SKM-1 treated with dmso at 0.1 percent for 144 hours (cell line): ENCODE measurements around the gene TTC24.

Experiments used
- DNase-seq: peaks from one replicate; lab custom pipeline; 2025; ENCODE audit not compliant: unreplicated experiment; lab: John Stamatoyannopoulos, UW

TTC24 gene

DNA sequence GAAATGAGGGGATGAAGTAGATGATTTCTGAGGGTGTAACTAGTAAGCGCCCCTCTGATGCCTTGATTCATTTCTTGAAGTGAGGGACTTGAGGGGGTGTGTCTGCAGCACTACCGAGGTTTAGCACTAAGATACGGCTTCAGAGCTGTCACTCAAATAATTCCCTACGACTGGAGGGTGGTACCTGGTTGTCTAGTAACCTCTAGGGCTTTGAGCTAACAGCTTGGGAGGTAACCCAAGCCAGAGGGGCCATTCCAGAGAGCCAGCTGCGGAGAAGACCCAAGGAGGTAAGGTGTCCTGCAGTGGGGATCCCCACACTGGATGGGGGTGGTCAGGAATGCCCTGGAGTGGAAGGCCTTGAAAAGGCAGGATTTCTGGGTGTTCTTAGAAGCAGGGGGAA lies at the start of gene TTC24:
Gene TTC24 (plus strand): TSS at position 252 of the 400 bp plus-strand sequence. CDS start 1,642 bp downstream, outside the sequence.
- no peak for DNase-seq

DNA sequence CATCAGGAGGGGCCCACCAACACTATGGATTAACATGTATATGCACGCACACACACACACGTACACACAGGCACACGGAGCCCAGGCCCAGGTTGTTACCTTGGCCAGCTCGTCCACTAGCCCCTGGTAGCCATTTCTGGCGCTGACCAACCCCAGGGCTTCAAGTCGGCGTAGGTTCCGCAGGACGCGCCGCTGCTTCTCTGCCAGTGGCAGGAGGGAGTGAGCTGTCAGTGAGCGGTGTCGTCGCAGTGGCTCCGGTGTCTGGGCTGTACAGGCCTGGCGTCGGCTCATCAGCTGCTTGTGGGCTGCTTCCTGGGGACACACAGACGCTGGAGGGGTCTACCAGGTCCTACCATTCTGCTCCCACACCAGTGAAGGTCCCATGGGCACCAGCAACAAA lies 49.5 kb upstream of the TTC24 start:
- DNase-seq = no peak

DNA sequence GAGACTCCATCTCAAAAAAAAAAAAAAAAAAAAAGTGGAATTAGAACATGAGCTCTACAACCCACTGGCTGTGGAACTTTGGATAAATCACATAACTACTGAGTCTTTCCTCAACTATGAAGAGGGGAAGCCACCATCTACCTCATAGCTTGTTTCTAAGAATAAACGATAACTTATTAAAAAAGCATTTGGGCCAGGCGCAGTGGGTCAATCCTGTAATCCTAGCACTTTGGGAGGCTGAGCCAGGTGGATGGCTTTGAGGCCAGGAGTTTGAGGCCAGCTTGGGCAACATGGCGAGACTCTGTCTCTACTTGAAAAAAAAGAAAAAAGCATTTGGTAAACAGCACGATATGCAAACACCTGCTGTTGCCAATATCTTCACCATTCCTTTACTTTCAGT lies 47.1 kb upstream of the TTC24 start:
- DNase-seq = no peak

DNA sequence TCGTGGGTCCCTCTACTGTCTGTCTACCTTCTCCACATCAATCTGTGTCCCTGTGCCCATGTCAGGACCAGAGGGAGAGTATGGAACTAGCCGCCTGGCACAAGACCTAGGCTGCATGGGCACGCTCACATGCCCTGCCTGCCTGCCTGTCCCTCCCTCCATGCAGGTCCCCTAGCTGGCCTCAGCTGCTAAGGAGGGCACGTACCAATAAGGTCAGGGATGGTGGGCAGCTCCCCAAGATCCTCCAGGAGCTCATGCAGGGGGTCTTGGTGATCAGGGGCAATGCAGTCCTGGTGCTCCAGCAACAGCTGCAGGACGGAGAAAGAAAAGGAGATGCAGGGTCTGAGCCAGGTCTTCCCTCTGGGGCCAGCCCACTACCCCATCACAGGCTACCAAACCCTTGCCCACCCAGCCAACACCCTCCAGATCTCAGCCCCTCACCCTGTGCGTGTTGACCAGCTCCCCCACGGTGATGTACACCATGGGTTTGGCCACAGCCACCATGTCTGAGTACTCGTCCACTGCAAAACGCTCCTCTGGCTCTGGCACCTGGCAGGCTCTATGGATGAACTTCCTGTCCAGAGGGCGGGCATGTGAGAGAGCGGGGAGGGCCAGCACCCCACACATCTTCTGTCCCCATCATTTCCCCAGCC lies 45.8 kb upstream of the TTC24 start:
- DNase-seq = no peak

DNA sequence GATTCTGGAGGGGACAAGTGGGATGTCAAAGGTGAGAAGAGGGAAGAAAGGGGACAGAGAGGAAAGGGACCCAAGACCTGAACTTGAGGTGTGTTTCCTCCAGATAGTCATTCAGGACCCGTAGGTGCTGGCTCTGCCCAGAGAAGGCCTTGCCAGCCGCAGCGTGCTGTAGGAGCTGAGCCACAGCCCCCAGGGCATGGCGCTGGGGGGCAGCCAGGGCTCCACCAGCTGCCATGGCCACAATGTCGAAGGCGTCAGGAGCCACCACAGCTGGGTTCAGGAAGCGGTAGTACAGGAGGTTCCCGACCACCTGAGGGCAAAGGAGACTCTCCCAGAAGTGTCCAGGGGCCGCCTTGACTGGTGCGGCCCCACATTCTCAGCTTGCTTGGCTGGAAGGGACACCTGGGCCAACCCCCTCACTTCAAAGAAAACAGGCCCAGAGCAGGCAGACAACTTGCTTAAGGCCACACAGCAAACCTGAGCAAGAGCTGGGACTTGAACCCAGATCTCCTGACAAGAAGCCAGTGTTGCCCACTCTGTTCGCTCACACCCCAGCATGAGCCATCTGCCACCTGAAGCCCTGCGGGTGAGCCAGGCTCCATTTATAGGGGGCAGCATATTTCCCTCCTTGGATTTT lies 45.0 kb upstream of the TTC24 start:
- no peak for DNase-seq

DNA sequence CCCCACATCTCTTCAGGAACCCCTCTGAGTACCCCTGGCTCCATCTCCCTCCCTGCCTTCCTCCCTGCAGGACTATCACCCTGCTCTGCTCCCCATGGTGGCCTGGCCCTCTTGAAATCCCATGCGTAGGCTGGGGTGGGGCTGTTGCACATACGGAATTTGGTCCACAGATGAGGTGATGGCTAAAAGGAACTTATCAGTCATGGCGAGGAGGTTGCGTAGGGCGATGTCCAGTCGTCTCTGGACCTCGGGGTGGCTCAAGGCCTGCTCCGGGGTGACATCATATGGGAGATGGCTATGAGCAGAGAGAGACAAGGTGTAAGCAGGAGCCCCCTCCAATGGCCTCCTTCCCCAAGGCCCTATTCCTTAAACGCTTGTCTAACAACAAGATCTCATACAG lies 42.5 kb upstream of the TTC24 start:
- DNase-seq = no peak

DNA sequence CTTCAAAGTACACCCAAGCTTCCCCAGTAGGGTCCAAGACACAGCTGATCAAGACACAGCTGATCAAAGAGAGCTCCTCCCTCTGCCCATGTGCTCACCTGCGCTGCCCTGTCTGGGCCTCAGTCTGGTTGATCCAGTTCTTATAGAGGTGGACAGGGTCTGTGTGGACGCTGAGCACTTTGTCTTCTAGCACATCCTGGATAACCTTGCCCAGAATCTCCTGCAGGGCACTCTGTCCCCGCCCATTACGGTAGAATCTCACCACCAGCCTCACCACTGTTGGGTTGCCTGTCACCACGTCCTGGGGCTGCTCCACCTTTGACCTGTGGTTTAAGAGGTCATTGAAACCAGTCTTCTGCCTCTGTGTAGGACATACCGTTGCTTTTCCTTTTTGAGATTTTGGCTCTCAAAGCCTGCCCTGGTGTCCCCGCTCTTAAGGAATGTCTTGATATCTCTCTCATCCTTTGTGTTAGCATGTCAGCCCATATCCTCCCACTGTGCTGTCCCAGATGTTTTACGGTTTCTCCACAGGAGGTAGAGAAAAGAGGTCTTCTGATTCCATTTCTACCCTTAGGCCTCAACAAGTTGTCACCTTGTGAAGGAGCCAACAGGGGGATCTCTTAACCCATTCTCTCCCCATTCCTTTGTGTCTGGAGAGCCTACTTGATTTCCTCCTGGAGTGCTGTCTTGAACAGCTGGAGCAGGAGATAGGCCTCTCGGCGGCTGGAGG lies 40.6 kb upstream of the TTC24 start:
- DNase-seq = no peak

DNA sequence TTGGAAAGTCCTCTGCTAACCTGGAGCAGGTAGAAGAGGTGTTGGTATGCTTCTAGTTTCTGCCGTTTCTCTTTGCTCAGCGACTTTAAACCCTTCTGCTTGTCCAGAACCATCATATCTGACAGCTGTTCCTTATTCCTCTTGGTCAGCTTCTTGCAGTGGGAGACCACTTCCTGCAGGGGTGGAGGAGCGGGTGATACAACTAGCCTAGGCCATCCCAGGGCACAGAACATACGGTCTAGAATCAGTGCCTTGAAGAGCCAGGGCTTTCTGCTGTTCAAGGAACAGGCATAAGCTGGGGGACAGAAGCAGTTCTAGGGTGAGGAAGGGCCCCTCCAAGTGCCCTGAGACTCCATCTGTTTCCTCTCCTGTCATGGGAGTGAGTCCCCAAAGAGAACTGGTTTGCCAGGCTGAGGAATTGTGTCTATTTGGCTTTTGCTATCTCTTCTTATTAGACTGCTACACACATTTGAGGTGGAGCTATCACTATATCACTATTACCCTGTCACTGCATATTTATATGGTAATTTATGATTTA lies 39.6 kb upstream of the TTC24 start:
- DNase-seq = no peak

DNA sequence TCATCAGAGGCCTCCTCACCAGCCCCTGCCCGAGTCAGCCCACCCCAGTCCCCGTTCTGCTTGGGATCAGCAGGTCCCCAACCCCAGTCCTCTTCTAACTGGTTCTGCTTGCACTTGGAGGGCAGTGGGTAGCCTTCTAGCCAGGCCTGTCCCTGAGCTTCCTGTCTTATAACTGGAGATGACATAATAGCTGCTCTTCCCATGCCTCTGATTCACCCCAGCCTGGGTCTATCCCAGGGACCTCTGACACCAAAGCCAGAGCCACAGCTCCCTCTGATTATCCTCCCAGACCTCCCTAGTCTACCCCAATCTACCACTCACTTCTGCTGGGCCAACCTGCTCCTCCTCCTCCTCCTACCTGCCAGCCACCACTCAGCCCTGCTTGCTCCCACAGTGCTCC lies 38.6 kb upstream of the TTC24 start:
- no peak for DNase-seq

DNA sequence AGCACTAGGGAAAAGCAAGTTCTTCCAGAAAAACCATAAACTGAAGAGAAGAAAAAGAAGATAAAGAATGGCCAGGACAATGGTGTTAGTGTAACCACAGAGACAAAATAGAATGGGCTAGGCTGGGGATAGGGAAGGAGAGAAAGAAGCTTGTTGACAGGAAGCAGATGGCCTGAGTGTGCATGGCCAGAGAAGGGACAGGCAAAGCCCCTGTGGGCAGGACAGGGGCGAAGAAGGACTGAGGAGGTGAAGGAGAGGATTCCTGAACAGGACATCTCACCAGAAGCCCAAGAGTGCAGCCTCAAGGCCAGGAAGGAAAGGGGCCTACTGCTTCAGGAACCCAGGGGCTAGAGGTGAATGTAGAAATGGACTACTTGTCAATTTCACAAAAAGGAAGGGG lies 36.5 kb upstream of the TTC24 start:
- DNase-seq = no peak

DNA sequence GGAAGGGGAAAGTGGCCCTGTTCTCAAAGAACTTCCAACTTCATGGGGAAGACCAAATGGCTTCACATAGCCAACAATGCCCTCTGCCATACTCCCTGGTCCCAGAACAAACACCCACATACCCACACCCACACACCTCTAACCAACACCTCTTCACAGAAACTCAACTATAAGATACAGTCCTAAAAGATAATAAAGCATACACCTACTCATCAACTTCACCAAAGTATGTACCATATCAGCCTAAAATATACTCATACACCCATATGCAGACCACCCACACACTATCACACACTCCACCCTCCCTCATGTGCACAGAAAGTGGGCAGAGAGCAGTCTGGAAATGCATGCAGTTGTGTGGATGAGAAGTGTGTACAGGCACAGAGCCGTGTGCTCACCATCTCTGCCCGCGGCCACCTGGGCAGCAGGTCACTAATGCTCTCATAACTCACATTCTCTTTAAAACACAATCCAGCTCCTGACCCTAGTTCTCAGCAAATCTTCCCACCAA lies 34.9 kb upstream of the TTC24 start:
- DNase-seq = no peak

DNA sequence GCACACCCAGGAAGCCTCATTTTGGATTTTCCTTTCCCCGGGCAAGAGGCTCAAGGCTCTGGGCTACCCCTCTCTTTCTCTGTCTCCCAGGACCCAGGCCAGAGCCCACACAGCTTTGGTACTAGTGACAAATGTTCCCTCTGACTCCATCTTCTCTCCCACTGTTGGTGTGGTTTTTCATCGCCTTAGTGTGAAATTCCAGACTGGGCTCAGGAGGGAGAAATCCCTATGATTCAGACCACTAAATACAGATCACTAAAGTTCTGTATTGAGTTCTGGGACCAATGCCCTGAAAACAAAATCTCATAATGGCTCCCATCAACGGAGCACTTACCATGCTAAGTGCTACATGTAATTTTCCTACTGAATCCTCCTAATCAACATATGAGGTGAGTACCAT lies 33.3 kb upstream of the TTC24 start:
- DNase-seq = no peak

DNA sequence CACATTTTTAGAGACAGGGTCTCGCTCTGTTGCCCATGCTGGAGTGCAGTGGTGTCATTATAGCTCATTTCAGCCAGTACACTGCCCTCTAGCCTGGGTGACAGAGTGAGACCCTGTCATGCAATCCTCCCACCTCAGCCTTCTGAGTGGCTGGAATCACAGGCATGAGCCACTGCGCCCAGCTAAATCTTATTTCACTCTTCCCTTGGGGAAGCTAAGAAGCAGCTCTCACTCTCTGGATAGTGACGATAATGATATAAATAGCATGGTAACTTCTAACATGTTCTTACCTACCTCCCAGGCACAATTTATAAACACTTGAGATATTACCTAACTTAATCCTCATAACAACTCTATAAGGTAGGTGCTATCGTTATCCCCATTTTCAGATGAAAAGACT lies 32.1 kb upstream of the TTC24 start:
- DNase-seq = no peak

DNA sequence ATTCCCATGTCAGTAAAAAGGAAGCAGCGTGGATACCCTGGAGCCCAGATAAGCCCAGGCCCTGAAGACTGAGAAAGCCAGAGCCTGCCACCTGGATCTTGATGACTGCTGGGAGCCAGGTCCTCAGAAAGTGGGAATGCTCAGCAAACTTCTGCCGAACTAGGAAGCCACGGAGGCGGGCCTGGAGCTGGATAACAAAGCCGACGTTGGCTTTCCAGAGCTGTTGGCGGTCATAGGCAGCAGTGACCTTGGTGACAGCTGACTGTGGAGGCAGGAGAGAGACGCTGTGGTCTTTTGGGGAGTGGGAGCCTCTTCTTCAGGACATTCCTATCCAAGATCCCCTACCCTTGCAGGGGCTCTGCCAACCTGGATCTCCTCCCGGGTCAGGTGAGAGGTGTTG lies 31.5 kb upstream of the TTC24 start:
- DNase-seq = no peak

DNA sequence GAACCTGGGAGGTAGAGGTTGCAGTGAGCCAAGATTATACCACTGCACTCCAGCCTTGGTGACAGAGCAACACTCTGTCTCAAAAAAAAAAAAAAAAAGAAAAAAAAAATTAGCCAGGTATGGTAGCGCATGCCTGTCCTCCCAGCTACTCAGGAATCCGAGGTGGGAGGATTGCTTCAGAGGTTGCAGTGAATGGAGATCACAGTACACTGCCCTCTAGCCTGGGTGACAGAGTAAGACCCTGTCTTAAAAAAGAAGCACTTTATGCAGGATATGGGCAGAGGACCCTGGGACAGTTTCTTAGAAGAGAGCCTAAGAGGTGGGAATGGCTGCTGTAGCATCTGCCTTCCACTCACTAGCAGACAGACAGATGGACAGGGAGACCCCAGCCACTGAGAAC lies 30.1 kb upstream of the TTC24 start:
- no peak for DNase-seq

DNA sequence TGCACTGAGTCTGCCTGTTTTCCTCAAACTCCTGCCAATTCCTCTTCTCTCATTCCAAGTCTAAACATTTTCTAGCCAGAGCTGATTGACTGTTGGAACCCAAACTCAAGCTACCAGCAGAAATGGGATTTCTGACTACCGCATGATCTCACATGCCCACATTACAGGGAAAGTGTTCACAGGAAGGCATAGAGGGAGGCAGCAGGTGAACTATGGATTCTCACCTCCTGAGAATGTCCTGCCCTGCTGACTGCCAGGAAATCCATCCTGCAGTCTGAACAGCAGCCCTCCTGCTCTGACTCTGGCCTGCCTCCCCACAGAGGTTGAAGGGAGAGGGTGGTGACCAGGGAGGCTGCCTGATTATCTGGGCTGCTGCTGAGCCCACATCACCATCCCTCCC lies 29.7 kb upstream of the TTC24 start:
- DNase-seq = no peak

DNA sequence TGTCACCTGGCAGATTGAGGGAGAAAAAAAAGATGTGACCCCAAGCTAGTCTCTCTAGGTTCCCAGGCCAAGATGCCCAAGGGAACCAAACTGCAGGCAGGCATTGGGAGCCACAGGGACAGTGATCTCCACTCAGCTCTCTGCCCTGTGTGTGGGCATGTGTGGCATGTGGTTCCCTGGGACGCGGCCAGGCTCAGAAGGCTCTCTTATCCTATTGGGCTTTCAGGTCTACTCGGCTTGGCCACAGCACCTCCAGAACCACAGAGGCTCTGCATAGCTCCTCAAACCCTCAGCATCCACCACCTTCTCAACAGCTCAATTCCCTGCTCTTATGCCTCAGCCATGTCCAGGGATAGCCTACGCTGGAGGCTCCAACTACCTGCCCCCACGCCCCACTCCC lies 29.2 kb upstream of the TTC24 start:
- DNase-seq = no peak

DNA sequence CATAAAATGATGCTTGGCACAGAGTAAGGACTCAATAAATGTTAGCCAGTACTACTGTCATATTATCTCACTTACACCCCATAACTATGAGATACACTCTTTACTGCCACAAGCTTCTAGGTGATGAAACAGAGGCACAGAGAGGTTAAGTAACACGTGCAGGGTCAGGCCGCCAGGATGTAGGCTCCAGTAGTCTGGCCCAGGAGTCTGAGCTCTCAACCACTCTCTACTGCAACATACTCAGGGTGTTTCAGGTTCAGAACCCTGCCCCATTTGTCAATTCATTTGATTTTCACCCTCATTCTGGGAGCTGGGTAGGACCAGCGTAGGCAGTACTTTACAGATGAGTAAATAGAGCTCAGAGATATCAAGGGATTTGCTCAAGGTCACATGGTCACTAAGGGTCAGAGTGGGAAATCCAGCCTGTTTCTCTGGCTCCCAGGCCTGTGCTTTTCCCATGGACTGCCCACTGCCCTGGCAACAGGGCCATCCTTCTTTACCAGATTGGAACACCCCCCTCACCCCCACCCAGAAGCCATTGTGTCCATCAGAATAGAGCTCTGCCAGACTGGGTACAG lies 28.4 kb upstream of the TTC24 start:
- peak; percentile 41 for DNase-seq

DNA sequence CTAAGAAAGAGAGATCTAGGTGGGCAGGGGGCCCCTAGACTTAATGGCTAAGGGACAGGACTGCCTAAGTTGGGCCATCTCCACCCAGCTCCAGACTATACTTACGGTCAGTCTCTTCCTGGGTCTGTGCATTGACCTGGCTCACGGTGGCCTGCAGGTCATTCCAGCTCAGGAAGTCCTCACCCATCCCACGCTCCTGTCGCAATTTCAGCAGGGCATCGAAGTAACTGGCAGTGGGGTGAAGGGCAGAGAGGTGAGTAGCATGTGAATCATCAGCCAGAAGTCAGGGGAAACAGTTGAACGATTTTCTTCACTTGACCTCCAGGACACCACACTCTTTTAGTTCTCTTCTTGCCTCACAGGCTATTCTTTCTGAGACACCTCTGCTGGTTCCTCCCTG lies 27.7 kb upstream of the TTC24 start:
- DNase-seq = peak; percentile 78

DNA sequence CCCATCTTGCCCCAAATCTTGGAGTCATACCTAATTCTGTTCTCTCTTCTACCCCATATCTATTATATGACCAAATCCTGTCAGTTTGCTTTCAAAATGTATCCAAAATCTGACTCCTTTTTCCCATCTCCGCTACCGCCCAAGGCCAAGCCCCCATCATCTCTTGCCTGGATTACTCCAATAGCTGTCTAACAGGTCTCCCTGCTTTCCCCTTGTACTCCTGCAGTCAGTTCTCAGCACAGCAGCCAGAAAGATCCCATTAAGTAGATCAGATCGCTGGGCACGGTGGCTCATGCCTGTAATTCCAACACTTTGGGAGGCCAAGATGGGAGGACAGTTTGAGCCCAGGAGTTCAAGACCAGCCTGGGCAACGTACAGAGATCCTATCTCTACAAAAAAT lies 27.0 kb upstream of the TTC24 start:
- DNase-seq = no peak

DNA sequence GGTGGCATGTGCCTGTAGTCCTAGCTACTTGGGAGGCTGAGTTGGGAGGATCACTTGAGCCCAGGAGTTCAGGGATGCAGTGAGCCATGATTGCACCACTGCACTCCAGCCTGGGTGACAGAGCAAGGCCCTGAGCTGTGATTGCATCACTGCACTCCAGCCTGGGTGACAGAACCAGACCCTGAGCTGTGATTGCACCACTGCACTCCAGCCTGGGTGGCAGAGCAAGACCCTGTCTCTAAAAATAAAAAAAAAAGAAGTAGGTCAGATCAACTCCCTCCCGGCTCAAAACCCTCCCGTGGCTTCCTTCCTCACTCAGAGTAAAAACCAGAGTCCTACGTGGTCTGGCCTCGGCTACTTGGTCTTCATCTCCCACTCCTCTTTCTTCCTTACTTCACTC lies 26.6 kb upstream of the TTC24 start:
- DNase-seq = peak; percentile 97
